Neural cell (in vitro differentiated cells): ENCODE results near the gene ELFN1. TPM values are rescaled to one million over a fixed set of nuclear protein-coding genes. Genes with fewer than 3 reads are reported as not detected.

Experiments
- H2AFZ ChIP-seq: fragments of 200-600, 300-800 bp; sonication (generic), shearing (Covaris generic); 2 replicates; pipeline ENCODE4 v1.6.0; 2014; ENCODE audit warnings: low read depth, mild to moderate bottlenecking, antibody characterized with exemption, low read length, moderate library complexity
- H3F3A ChIP-seq: fragments of 200-600 bp; shearing (Covaris generic); 2 replicates; pipeline ENCODE4 v1.6.1; 2016; ENCODE audit warnings: mild to moderate bottlenecking, moderate library complexity, mixed read lengths, antibody characterized with exemption, low read length; ENCODE audit not compliant: insufficient read depth, poor library complexity, severe bottlenecking
- H3K27ac ChIP-seq: fragments of 200-600, 300-800 bp; sonication (generic), shearing (Covaris generic); 2 replicates; pipeline ENCODE4 v1.5.1; 2014; ENCODE audit warnings: mild to moderate bottlenecking, low read length, moderate library complexity
- H3K27me3 ChIP-seq: fragments of 300-800, 200-600 bp; sonication (generic), shearing (Covaris generic); 2 replicates; pipeline ENCODE4 v1.6.0; 2014; ENCODE audit warnings: mild to moderate bottlenecking, low read depth, low read length, moderate library complexity; ENCODE audit not compliant: insufficient read depth
- H3K36me3 ChIP-seq: fragments of 300-800, 200-600 bp; sonication (generic), shearing (Covaris generic); 2 replicates; pipeline ENCODE4 v1.5.1; 2014; ENCODE audit warnings: mild to moderate bottlenecking, antibody characterized with exemption, low read length, moderate library complexity; ENCODE audit not compliant: insufficient read depth
- H3K4me2 ChIP-seq: fragments of 300-800, 200-600 bp; sonication (generic), shearing (Covaris generic); 2 replicates; pipeline ENCODE4 v1.6.0; 2014; ENCODE audit warnings: mild to moderate bottlenecking, low read length
- H3K4me3 ChIP-seq: fragments of 300-800, 200-600 bp; sonication (generic), shearing (Covaris generic); 2 replicates; pipeline ENCODE4 v1.5.1; 2014; ENCODE audit warnings: mild to moderate bottlenecking, low read length, moderate library complexity
- H3K79me2 ChIP-seq: fragments of 200-600 bp; shearing (Covaris generic); replicated peaks from 2 replicates; pipeline ENCODE4 v1.6.0; 2014; ENCODE audit warnings: mild to moderate bottlenecking, low read length, moderate library complexity; ENCODE audit not compliant: insufficient read depth
- H3K9ac ChIP-seq: fragments of 300-800, 200-600 bp; sonication (generic), shearing (Covaris generic); 2 replicates; pipeline ENCODE4 v1.6.1; 2016; ENCODE audit warnings: mild to moderate bottlenecking, low read length, mixed read lengths
- H3K9me2 ChIP-seq: fragments of 200-600 bp; shearing (Covaris generic); 2 replicates; pipeline ENCODE4 v1.6.1; 2016; ENCODE audit warnings: mild to moderate bottlenecking, low read length, mixed read lengths; ENCODE audit not compliant: insufficient read depth
- H3K9me3 ChIP-seq: fragments of 200-600, 300-800 bp; sonication (generic), shearing (Covaris generic); 2 replicates; pipeline ENCODE4 v1.6.1; 2016; ENCODE audit warnings: mild to moderate bottlenecking, mixed run types, low read length, moderate library complexity, mixed read lengths
- H4K20me1 ChIP-seq: fragments of 200-600 bp; shearing (Covaris generic); 2 replicates; pipeline ENCODE4 v1.6.1; 2016; ENCODE audit warnings: mild to moderate bottlenecking, mixed run types; ENCODE audit not compliant: insufficient read depth
- EP300 ChIP-seq: fragments of 450-650 bp; conservative IDR thresholded peaks from 2 replicates; pipeline ENCODE4 v1.6.1; 2014; ENCODE audit warnings: antibody characterized with exemption, mild to moderate bottlenecking, moderate library complexity; ENCODE audit not compliant: poor library complexity, severe bottlenecking
- EZH2 ChIP-seq: fragments of 200-600, 300-800 bp; shearing (Covaris generic), sonication (generic); IDR thresholded peaks from 2 replicates; pipeline ENCODE4 v1.6.1; 2014; ENCODE audit warnings: antibody characterized with exemption, low read length, borderline replicate concordance, mild to moderate bottlenecking; ENCODE audit not compliant: insufficient read depth, poor library complexity, severe bottlenecking
- MXI1 ChIP-seq: fragments of 450-650 bp; conservative IDR thresholded peaks from 2 replicates; pipeline ENCODE4 v1.6.1; 2014; ENCODE audit warnings: antibody characterized with exemption, mild to moderate bottlenecking; ENCODE audit not compliant: poor library complexity, severe bottlenecking
- POLR2AphosphoS5 ChIP-seq: IDR thresholded peaks from 2 replicates; pipeline ENCODE4 v1.6.1; 2012
- RAD21 ChIP-seq: fragments of 450-650 bp; conservative IDR thresholded peaks from 2 replicates; pipeline ENCODE4 v1.6.1; 2014; ENCODE audit warnings: antibody characterized with exemption, mild to moderate bottlenecking, moderate library complexity
- REST ChIP-seq: IDR thresholded peaks from 2 replicates; pipeline ENCODE4 v1.6.1; 2012; ENCODE audit warnings: borderline replicate concordance
- SMC3 ChIP-seq: fragments of 450-650 bp; conservative IDR thresholded peaks from 2 replicates; pipeline ENCODE4 v1.6.1; 2014; ENCODE audit warnings: antibody characterized with exemption, mild to moderate bottlenecking, moderate library complexity; ENCODE audit not compliant: poor library complexity
- TAF1 ChIP-seq: IDR thresholded peaks from 2 replicates; pipeline ENCODE4 v1.6.1; 2012; ENCODE audit warnings: low read depth
- polyA plus RNA-seq: library from polyadenylated mRNA; depleted of rRNA; stranded (reverse); fragments of >200 nt; gene quantifications from 2 replicates; pipeline ENCODE4 v1.2.3, GENCODE V29; 2014
- TF ChIP-seq, protein P1 (sequence below): fragments of 450-650 bp; IDR thresholded peaks from 2 replicates; pipeline ENCODE4 v1.5.1; 2014; ENCODE audit warnings: antibody characterized with exemption, mild to moderate bottlenecking, moderate library complexity; ENCODE audit not compliant: poor library complexity, severe bottlenecking

ELFN1 gene
- polyA plus RNA-seq, 1 donor from 2014 or later, result 11.8 TPM

DNA sequence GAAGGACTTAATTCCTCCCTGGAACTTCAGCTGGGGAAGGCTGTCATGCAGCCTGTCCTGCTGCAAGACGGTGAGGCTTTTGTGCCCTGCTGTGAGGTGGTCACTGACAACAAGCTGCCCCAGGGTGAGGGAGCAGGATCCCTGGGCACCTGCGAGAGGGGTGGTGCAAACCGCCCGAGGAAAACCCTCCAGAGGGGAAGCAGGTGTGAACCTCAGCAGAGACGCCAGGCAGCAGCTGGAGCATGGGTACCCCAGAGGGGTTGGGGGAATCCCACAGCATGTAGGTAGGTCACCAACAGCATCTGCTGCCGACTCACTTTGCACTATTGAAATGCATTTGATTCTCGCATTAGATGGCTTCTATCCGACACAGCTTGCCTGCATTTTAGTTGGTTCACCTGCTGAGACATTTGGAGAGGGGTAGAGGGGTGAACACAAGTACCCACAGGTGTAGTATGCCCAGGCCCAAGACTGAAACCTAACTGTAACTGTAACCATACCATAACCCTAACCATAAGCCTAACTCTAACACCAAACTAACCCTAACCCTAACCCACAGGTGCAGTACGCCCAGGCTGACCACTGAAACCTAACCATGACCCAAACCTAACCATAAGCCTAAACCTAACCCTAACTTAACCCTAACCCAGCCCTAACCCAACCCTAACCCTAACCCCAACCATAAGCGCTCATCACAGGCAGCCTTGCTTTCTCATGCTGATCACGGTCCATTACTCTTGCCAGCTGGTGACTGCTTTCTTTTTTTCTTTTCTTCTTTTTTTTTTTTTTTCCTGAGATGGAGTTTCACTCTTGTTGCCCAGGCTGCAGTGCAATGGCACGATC is 85.9 kb downstream of the ELFN1 start:
- H3K9me3 ChIP-seq, result no peaks in the 10 kb centered on the region
- no peaks in the 10 kb centered on the region for H3K79me2 ChIP-seq
- H3K9me2 ChIP-seq, result no peaks in the 10 kb centered on the region
- no peak overlapping the region for H3K4me3 ChIP-seq
- H3K27ac ChIP-seq, result no peak overlapping the region
- TF ChIP-seq EP300 (no peak), RAD21 (no peak), SMC3 (no peak), EZH2 (no peak), MXI1 (no peak), POLR2AphosphoS5 (no peak), REST (no peak), TAF1 (no peak)
- TF ChIP-seq, protein P1, sequence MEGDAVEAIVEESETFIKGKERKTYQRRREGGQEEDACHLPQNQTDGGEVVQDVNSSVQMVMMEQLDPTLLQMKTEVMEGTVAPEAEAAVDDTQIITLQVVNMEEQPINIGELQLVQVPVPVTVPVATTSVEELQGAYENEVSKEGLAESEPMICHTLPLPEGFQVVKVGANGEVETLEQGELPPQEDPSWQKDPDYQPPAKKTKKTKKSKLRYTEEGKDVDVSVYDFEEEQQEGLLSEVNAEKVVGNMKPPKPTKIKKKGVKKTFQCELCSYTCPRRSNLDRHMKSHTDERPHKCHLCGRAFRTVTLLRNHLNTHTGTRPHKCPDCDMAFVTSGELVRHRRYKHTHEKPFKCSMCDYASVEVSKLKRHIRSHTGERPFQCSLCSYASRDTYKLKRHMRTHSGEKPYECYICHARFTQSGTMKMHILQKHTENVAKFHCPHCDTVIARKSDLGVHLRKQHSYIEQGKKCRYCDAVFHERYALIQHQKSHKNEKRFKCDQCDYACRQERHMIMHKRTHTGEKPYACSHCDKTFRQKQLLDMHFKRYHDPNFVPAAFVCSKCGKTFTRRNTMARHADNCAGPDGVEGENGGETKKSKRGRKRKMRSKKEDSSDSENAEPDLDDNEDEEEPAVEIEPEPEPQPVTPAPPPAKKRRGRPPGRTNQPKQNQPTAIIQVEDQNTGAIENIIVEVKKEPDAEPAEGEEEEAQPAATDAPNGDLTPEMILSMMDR, result no peak
- no peak overlapping the region for H3K9ac ChIP-seq
- H3K36me3 ChIP-seq, result no peaks in the 10 kb centered on the region
- no peaks in the 10 kb centered on the region for H3F3A ChIP-seq
- H3K27me3 ChIP-seq, result no peaks in the 10 kb centered on the region
- no peak overlapping the region for H2AFZ ChIP-seq
- no peaks in the 10 kb centered on the region for H4K20me1 ChIP-seq
- H3K4me2 ChIP-seq, result no peak overlapping the region

- Histone ChIP-seq H3K79me2 (no peaks in the 10 kb centered on the region), H3K4me3 (no peak overlapping the region), H3K9me2 (no peaks in the 10 kb centered on the region), H4K20me1 (no peaks in the 10 kb centered on the region), H3K27ac (no peak overlapping the region), H3F3A (no peaks in the 10 kb centered on the region), H3K36me3 (no peaks in the 10 kb centered on the region), H3K27me3 (no peaks in the 10 kb centered on the region), H3K9me3 (no peaks in the 10 kb centered on the region), H3K9ac (no peak overlapping the region), H3K4me2 (no peak overlapping the region), H2AFZ (no peak overlapping the region)
- no peak for TF ChIP-seq REST
These were observed 87.5 kb downstream of the ELFN1 start for GRCh38 chr7:1757601-1758000.
